Erythroblast (primary cell): ENCODE results near the gene DOK5.
"Not testable (repeated sequence)": the region's sequence is repeated elsewhere in the genome, so short reads cannot be mapped to it uniquely, and the experiment has no call there.

Experiments
- DNase-seq, 2 experiments: peaks; one replicate each; lab custom pipeline; 2025; lab: John Stamatoyannopoulos, UW
- GATA1 ChIP-seq: IDR thresholded peaks from 2 replicates; pipeline ENCODE4 v1.6.1; 2011; ENCODE audit warnings: low read depth, mild to moderate bottlenecking, control low read depth, low read length, moderate library complexity
- POLR2A ChIP-seq: IDR thresholded peaks from 2 replicates; pipeline ENCODE4 v1.6.1; 2011; ENCODE audit warnings: mild to moderate bottlenecking, low read length

DOK5 gene

GRCh38 chr20:54477191-54477955, 2.0 kb downstream of the DOK5 start:
- TF ChIP-seq POLR2A (no peak), GATA1 (no peak)

GRCh38 chr20:54479138-54479906, 3.9 kb downstream of the DOK5 start:
- TF ChIP-seq GATA1 (no peak), POLR2A (no peak)
- DNase-seq = no peak

More at GRCh38 chr20:54477191-54477955, 2.0 kb downstream of the DOK5 start:
- no peak for DNase-seq

GRCh38 chr20:54479937-54480336, 4.5 kb downstream of the DOK5 start:
- not testable (repeated sequence) for DNase-seq

DNA sequence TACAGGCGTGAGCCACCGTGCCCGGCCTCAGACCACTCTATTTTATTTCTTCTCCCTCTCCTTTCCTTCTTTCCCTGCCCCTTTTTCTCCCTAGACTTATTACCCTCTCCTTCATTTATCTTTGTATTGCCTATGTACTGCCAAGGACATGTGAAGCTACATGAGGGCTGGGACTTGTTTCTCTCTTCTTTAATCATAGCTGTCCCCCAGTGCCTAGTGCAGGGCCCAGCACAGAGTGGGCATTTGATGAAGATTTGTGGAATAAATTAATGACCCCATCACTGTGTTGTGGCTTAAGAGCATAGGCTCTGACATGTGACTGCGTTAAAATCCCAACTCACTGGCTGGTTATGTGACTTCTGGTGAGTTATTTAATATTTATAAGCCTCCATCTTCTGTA, 6.0 kb downstream of the DOK5 start:
- no peak for DNase-seq
- TF ChIP-seq POLR2A = no peak
- TF ChIP-seq GATA1 = no peak

DNA sequence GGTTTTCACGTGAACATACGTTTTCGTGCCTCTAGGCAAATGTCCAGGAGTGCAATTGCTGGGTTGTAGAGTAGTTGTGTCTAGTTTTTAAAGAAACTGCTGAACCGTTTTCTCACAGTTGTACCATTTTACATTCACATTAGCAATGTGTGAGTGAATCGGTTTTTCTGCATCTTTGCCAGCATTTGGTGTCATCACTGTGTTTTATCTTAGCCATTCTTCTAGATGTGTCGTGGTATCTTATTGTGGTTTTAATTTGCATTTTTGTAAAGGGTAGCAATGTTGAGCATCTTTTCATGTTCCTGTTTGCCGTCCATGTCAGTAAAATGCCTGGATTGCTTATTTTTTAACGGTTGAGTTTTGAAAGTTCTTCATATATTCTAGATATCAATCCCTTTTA, 10.2 kb downstream of the DOK5 start:
- DNase-seq = no peak
- TF ChIP-seq GATA1 (no peak), POLR2A (no peak)

- no peak for DNase-seq
- no peak for TF ChIP-seq GATA1
Measured at GRCh38 chr20:54486585-54486984, 11.2 kb downstream of the DOK5 start.

DNA sequence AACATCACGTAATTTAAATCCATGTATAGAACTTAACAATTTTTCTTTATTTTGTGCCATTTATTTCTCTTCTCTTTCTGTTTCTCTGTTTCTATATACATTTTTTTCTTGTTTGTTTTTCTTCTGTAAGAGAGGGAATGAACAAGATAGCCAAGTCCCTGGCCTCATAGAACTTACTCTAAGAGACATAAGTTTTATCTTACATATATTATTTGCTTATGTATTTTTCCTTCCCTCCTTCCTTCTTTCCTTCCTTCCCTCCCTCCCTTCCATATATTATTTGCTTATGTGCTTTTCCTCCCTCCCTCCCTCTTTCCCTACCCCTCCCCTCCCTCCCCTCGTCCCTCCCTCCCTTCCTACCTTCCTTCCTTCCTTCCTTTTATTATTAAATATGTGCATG, 13.0 kb downstream of the DOK5 start:
- TF ChIP-seq GATA1 (no peak), POLR2A (no peak)
- no peak for DNase-seq

DNA sequence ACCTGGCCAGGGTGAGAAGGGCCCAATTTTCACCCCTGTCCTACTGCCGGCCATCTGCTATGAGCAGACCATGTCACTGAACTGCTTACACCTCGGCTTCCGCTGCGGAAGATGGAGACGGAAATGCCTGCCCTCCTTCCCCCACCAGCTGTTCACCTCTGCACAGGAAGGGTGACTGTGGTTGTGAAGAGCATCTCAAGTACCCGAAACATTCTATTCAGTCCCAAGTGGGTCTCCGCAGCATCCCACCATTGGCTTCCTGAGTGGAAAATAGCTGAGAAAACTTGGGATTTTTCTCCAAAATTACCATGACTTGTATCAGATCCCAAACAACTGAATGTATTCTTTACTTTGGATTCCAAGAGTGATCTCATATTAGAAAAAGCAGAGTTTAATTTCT, 16.1 kb downstream of the DOK5 start:
- DNase-seq = no peak
- TF ChIP-seq GATA1 (no peak), POLR2A (no peak)

- TF ChIP-seq POLR2A (no peak), GATA1 (no peak)
- DNase-seq = no peak
Measured at GRCh38 chr20:54494303-54495006, 19.1 kb downstream of the DOK5 start.

DNA sequence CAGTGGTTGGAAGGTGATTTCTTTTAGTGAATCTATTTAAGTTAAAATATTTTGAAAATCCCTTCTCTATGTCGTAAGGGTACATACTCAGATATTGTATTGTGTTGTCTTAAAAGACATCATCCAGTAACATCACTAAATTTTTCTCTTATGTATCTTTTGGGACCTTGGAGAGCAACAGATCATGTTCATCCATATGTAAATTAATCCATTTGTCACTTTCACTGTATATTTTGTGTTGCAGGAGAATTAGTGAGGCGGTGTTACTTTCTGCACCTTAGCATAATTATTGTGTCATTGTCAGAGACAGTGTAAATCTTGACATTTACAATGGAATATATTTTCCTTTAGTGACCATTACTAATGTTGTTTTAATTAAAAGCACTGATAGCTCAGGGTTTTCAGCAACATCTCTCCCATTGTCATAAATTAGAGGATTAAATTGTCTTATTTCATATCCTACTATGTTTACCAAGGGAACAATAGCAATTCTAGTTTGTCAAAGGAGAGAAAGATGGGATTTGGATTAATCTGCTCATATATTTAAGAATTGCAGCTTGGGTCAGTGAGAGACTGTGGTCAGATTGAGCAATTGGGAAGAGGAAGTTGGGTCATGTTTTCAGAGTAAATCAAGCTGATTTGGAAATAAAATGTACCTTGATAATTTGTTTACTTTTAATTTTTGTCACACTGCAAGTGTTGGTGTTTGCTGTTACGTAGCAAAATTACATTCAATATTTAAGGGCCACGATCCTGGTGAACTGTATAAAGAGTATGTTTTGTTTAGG, 22.7 kb downstream of the DOK5 start:
- no peak for DNase-seq
- TF ChIP-seq POLR2A (no peak), GATA1 (no peak)

DNA sequence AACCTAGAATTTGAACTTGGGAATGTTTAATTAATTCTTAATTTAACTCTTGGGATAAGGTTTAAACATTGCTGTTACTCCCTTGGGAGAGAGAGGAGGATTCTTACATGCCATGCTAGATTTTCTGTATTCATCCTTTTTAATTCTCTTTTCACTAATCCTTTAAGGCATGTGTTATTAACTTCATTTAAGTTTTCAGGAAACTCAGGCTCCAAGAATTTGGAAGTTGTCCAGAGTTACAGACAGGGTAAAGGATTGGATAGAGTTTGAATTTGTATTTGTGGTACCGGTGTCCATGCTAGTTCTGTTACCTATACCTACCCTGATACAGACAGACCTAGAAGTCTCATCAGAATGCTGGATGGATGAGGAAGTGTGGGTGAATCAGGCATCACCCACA, 23.7 kb downstream of the DOK5 start:
- no peak for TF ChIP-seq POLR2A
- TF ChIP-seq GATA1 = no peak

GRCh38 chr20:54502179-54502578, 26.8 kb downstream of the DOK5 start:
- TF ChIP-seq POLR2A (no peak), GATA1 (no peak)
- DNase-seq = no peak

More for the DNA sequence above, 23.7 kb downstream of the DOK5 start:
- DNase-seq = no peak

- TF ChIP-seq GATA1 (no peak), POLR2A (no peak)
- no peak for DNase-seq
Measured at GRCh38 chr20:54506643-54507042, 31.2 kb downstream of the DOK5 start.

DNA sequence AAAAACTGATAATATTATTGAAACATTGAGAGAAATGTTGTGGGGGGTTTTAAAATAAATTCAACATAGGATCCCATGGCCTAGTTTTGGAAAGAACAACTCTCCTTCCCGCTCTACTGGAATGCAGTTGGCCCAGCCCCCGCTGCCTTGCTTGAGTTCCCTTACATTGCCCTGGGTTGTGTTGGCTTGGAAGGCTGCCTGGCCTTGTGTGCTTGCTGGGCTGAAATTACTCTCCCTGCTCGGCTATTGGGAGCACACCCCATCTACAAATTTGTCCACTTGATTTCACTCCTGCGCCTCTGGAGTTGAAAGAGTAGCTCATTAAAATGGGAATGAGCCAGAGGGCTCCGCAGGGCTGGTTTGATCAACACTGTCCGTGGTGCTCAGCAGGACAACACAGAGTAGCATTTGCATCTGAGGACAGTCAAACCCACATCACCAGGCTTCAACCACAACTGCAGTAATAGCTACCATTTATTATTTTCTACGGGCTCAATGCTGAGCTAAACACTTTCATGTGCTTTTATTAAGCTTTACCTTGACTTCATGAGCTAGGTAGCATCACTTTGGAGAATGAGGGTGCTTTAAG, 35.2 kb downstream of the DOK5 start:
- TF ChIP-seq POLR2A (no peak), GATA1 (no peak)
- DNase-seq = no peak
